Loucy (cell line): ENCODE measurements around the gene TSPAN13.

ENCODE experiments used
- H2AFZ ChIP-seq: fragments of 200-600 bp; sonication (generic); 2 replicates; pipeline ENCODE4 v1.6.0; 2016; ENCODE audit warnings: antibody characterized with exemption, mild to moderate bottlenecking, low read length, moderate library complexity
- H3F3A ChIP-seq: fragments of 200-600 bp; 2 replicates; pipeline ENCODE4 v1.6.0; 2016; ENCODE audit warnings: antibody characterized with exemption, low read depth, mild to moderate bottlenecking
- H3K27me3 ChIP-seq: fragments of 200-600 bp; sonication (generic); 2 replicates; pipeline ENCODE4 v1.6.1; 2014; ENCODE audit warnings: low read length, mild to moderate bottlenecking; ENCODE audit not compliant: insufficient read depth, poor library complexity, severe bottlenecking
- H3K36me3 ChIP-seq: fragments of 200-600 bp; sonication (generic); 2 replicates; pipeline ENCODE4 v1.6.1; 2016; ENCODE audit warnings: low read length; ENCODE audit not compliant: insufficient read depth
- H3K4me1 ChIP-seq: fragments of 200-600 bp; sonication (generic); 2 replicates; pipeline ENCODE4 v1.5.1; 2014; ENCODE audit warnings: low read length, mild to moderate bottlenecking; ENCODE audit not compliant: insufficient read depth, poor library complexity, severe bottlenecking
- H3K4me2 ChIP-seq: fragments of 200-600 bp; sonication (generic); 2 replicates; pipeline ENCODE4 v1.6.0; 2014; ENCODE audit warnings: antibody characterized with exemption, low read length, low read depth, mild to moderate bottlenecking; ENCODE audit not compliant: poor library complexity, severe bottlenecking
- H3K4me3 ChIP-seq: fragments of 200-600 bp; sonication (generic); 2 replicates; pipeline ENCODE4 v1.5.1; 2014; ENCODE audit warnings: low read length, mild to moderate bottlenecking, mixed read lengths; ENCODE audit not compliant: poor library complexity, severe bottlenecking
- H3K79me2 ChIP-seq: fragments of 200-600 bp; sonication (generic); 2 replicates; pipeline ENCODE4 v1.6.1; 2014; ENCODE audit warnings: low read length; ENCODE audit not compliant: insufficient read depth
- H3K9ac ChIP-seq: fragments of 200-600 bp; sonication (generic); 2 replicates; pipeline ENCODE4 v1.6.0; 2014; ENCODE audit warnings: mild to moderate bottlenecking, low read depth, low read length, moderate library complexity; ENCODE audit not compliant: poor library complexity, severe bottlenecking
- H3K9me2 ChIP-seq: fragments of 200-600 bp; sonication (generic); replicated peaks from 2 replicates; pipeline ENCODE4 v1.6.1; 2016; ENCODE audit warnings: low read depth, low read length, mixed read lengths
- H3K9me3 ChIP-seq: fragments of 200-600 bp; sonication (generic); 2 replicates; pipeline ENCODE4 v1.6.1; 2014; ENCODE audit warnings: mild to moderate bottlenecking, antibody characterized with exemption, low read length, low read depth; ENCODE audit not compliant: insufficient read depth
- H4K20me1 ChIP-seq: fragments of 200-600 bp; sonication (generic); 2 replicates; pipeline ENCODE4 v1.6.0; 2014; ENCODE audit warnings: antibody characterized with exemption, low read length, mild to moderate bottlenecking; ENCODE audit not compliant: insufficient read depth, poor library complexity, severe bottlenecking
- EZH2phosphoT487 ChIP-seq: fragments of 200-600 bp; IDR thresholded peaks from 2 replicates; pipeline ENCODE4 v1.6.1; 2018; ENCODE audit warnings: antibody characterized with exemption, mild to moderate bottlenecking, moderate library complexity, borderline replicate concordance
- TF ChIP-seq, protein P1 (sequence below): fragments of 200-600 bp; sonication (generic); conservative IDR thresholded peaks from 2 replicates; pipeline ENCODE4 v1.5.1; 2014; ENCODE audit warnings: mild to moderate bottlenecking, antibody characterized with exemption, low read length

The TSPAN13 gene

GRCh38 chr7:16776053-16776452, 22.5 kb downstream of the TSPAN13 start:
- no peak overlapping the region for H3K4me3 ChIP-seq

DNA sequence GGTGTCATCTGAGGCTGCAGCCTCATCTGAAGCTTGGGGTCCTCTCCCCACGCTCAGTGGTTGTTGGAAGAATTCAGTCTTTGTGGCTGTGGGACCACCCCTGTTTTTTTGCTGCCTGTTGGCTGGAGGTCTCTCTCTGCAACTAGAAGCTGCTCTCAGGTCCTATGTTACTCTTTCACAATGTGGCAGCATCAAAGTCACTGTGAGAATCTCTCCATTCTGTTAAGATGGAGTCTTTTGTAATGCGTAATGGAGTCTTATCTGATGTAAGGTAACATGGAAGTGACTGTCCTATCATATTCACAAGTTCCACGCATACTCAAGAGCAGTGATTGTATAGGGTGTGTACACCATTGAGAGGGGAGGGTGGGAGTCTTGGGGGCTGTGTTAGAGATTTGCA, 24.9 kb downstream of the TSPAN13 start:
- Histone ChIP-seq H3K36me3 (peaks cover 29% of the 10 kb centered on the region; the same call in 1 of the 2 replicates), H3K9me3 (no peaks in the 10 kb centered on the region), H3K4me2 (no peak overlapping the region), H3K4me3 (no peak overlapping the region), H3K9me2 (no peaks in the 10 kb centered on the region), H3F3A (no peaks in the 10 kb centered on the region), H3K27me3 (no peaks in the 10 kb centered on the region), H3K79me2 (peaks cover 22% of the 10 kb centered on the region; the same call in 1 of the 2 replicates), H3K4me1 (peaks cover 14% of the 10 kb centered on the region), H2AFZ (no peak overlapping the region), H4K20me1 (peaks cover 3% of the 10 kb centered on the region), H3K9ac (no peak overlapping the region)
- TF ChIP-seq EZH2phosphoT487, result no peak
- TF ChIP-seq, protein P1, sequence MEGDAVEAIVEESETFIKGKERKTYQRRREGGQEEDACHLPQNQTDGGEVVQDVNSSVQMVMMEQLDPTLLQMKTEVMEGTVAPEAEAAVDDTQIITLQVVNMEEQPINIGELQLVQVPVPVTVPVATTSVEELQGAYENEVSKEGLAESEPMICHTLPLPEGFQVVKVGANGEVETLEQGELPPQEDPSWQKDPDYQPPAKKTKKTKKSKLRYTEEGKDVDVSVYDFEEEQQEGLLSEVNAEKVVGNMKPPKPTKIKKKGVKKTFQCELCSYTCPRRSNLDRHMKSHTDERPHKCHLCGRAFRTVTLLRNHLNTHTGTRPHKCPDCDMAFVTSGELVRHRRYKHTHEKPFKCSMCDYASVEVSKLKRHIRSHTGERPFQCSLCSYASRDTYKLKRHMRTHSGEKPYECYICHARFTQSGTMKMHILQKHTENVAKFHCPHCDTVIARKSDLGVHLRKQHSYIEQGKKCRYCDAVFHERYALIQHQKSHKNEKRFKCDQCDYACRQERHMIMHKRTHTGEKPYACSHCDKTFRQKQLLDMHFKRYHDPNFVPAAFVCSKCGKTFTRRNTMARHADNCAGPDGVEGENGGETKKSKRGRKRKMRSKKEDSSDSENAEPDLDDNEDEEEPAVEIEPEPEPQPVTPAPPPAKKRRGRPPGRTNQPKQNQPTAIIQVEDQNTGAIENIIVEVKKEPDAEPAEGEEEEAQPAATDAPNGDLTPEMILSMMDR, result no peak

More at GRCh38 chr7:16776053-16776452, 22.5 kb downstream of the TSPAN13 start:
- no peaks in the 10 kb centered on the region for H3K9me3 ChIP-seq
- H4K20me1 ChIP-seq, result peaks cover 3% of the 10 kb centered on the region
- no peaks in the 10 kb centered on the region for H3F3A ChIP-seq
- peaks cover 43% of the 10 kb centered on the region for H3K79me2 ChIP-seq
- peaks cover 8% of the 10 kb centered on the region; the same call in 1 of the 2 replicates for H3K36me3 ChIP-seq
- H3K9me2 ChIP-seq, result no peaks in the 10 kb centered on the region
- peaks cover 24% of the 10 kb centered on the region for H3K4me1 ChIP-seq
- no peaks in the 10 kb centered on the region for H3K27me3 ChIP-seq
- H2AFZ ChIP-seq, result no peak overlapping the region
- TF ChIP-seq EZH2phosphoT487, result no peak
- TF ChIP-seq, protein P1, result no peak
- H3K9ac ChIP-seq, result no peak overlapping the region
- H3K4me2 ChIP-seq, result no peak overlapping the region

- no peak overlapping the region for H3K4me3 ChIP-seq
- no peaks in the 10 kb centered on the region for H3K27me3 ChIP-seq
- peaks cover 3% of the 10 kb centered on the region for H4K20me1 ChIP-seq
Observed at GRCh38 chr7:16779051-16779450, 25.5 kb downstream of the TSPAN13 start.

More at GRCh38 chr7:16779051-16779450, 25.5 kb downstream of the TSPAN13 start:
- Histone ChIP-seq H3F3A (no peaks in the 10 kb centered on the region), H3K79me2 (peaks cover 17% of the 10 kb centered on the region; the same call in 1 of the 2 replicates), H3K4me1 (peaks cover 12% of the 10 kb centered on the region), H3K36me3 (peaks cover 34% of the 10 kb centered on the region; the same call in 1 of the 2 replicates), H3K4me2 (no peak overlapping the region), H3K9me3 (no peaks in the 10 kb centered on the region), H3K9ac (no peak overlapping the region), H3K9me2 (no peaks in the 10 kb centered on the region), H2AFZ (no peak overlapping the region)
- TF ChIP-seq, protein P1, result no peak
